HG03025 (cell line): ENCODE results near the gene THADA.
"Not testable (repeated sequence)": the region's sequence is repeated elsewhere in the genome, so short reads cannot be mapped to it uniquely, and the experiment has no call there.

Experiments
- ATAC-seq: cut with Tn5 transposase; IDR thresholded peaks from one replicate; pipeline ENCODE4 v1.9.1; 2021; ENCODE audit warnings: mild to moderate bottlenecking, moderate library complexity; ENCODE audit not compliant: unreplicated experiment, low FRiP score

Gene THADA

DNA sequence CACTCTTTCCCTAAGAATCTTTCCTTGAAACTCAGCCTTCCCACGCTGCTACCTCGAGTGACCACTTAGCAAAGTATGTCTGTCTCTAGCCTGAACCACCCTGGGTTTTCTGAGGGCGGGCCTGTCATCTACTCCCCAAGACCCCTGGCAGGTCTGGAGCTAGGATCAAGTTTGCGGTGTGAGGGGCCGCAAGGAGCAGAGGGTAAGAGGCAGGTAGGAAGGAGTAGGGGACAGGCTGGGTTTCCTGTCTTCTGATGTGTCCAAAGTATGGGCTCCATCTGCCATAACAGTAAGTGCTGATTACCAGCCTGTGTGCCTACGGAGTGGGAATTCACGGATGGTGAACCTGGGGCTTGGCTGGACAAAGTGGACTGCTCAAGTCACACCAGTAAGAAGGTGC lies 394.8 kb downstream of the THADA start:
- no peak for ATAC-seq

DNA sequence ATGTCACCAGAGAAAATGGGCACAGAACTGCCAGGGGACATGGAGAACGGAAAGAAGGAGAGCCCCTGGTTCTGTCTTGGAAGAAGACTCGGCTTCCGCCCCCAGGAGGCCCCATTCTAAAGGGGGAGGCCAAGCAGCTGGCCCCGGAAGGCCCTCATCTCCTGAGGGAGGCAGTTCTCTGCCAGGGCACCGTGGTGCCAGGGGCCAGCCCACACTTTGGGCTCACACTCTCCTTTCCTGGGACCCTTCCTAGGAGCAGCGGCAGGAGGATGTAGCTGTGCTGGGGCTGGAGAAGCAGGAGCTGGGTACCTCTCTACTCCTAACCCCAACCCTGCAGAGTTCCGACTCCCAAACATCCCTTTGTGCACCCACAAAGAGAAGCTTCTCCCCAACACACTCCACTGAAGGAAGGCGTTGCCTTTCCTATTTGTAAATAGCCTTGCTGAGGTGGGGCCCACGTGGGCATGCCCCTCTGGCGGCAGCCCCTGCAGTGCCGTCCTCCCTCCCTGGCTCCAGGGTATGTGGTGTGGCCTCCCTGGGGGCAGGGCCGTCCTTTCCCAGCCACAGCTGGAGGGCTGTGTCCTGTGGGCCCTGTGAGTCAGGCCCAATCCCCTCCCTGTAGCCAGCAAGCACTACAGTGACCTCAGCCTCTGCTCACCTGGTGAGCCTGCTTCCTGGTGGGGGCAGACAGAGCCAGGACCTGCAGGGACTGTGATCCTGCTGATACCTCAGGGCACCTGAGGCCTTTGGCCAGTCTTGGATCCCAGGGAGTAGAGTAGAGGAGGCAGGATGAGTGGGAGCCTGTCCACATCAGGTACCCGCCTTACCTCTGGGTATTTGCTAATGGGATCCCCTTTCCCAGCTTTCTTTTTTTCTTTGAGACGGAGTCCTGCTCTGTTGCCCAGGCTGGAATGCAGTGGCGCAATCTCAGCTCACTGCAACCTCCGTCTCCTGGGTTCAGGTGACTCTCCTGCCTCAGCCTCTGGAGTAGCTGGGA lies 396.0 kb downstream of the THADA start:
- no peak for ATAC-seq

DNA sequence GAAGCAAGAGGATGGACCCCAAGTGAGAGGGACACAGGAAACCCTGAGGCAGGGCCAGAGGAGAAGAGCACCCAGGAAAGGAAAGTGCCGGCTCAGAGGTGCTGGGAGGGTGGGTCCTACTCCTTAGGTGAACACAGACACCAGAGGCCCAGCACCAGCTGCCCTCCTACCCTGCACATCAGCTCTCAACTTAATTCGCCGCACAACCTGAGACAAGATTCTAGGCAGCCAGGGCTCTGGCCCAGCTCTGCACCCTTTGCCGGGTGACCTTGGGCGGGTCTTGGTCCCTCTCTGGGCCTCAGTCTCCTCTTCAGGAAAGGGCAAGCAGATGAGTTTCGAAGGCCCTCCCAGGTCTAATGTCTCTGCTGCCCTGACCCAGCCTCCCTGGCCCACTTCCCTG lies 397.6 kb downstream of the THADA start:
- no peak for ATAC-seq

DNA sequence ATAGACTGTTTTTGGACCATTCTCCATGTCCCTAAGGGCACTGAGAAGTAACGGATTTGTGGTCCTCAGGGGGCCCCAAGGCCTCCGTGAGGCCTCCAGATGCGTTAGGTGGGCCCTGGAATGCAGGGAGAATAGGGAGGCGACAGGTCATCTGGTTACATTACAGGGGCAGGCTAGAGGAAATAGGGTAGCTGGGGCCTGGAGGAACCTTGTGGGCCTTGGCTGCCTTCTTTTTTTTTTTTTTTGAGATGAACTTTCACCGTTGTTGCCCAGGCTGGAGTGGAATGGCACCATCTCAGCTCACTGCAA lies 398.3 kb downstream of the THADA start:
- ATAC-seq = no peak

DNA sequence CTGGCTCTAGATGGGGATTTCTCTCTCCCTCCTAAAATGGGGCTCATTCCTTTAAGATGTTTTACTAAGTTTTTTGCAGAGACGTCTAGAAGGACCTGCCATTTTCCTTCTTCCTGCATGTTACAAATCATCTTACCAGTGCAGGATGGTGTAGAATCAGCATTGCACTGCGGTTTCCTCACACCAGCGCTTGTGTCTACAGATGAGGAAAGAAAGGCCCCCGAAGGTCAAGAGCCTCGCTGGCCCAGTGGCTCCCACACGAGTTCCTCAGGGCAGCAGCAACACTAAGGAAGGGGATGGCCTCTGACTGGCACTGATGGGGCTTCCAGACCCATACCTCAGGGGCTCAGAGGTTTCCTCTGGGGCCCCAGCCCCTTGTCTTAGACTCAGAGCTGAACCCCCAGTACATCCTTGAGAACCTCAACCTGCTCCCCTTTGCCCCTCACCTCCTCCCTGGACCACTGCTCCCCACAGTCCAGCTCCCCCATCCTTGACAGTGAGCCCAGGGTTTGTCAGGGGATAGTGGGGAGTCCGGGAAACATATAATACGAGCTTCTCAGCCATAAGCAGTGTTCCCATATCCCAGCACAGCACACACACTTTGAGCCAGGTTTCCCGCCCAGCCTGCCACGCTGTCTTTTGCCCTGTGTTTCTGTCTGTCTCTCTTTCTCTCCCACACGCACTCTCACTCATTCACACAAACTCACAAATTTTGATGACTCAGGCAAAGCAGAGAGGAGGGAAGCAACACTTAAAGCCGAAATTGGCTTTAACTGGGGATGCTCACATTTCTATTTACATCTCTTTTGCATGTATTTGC lies 398.9 kb downstream of the THADA start:
- no peak for ATAC-seq

DNA sequence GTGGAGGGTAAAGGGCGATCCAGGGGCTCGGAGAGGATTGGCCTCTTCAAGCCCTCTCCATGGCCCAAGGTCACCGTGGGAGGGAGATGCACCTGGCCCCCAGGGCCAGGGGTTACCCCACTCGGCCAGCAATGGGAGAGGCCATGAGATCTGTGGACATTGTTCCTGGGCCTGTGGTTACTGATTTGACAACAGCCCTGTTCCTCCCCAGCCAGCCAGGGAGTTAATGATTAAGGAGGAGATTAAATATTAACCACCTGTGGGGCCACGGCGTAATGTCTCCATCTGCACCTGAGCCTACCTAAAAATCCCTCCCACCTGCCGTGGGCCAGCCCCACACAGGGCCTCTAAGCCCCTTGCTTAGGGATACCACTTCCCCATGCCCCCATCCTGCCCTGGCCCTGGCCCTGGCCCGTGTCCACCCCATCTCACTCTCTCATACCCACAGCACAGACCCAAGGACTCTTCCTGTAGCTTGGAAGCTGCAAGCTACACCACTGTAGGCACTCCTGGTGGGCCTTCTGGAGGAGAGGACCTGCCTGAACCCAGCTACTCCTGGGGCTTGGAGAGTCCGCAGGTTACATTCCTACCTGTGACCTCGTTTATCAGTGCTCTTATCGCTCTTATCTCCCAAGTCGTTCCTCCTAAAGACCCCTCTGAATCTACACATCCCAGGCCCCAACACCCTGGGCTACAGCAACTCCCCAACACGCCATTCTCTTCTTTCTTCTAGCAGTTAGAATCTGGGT lies 401.5 kb downstream of the THADA start:
- no peak for ATAC-seq

DNA sequence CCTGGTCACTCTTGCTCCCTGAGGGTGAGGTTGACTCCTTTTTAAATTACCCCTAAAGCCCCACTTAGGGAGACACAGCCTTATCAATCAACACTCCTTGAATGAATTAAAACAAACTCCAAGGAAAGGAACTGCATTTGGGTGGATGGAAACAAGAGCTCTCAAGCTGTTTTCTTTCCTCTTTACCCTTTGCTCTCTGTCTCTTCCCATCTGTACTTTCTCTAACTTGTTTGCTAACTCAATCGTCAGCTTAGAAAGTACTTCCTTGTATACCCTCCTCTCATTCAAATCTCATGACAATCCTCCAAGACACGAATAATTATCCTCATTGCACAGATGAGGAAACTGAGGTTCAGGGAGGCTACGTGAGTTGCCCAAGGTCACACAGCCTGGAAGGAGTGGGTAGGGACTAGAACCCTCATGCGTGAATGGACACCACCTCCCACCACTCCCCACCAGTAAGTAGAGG lies 402.2 kb downstream of the THADA start:
- no peak for ATAC-seq

DNA sequence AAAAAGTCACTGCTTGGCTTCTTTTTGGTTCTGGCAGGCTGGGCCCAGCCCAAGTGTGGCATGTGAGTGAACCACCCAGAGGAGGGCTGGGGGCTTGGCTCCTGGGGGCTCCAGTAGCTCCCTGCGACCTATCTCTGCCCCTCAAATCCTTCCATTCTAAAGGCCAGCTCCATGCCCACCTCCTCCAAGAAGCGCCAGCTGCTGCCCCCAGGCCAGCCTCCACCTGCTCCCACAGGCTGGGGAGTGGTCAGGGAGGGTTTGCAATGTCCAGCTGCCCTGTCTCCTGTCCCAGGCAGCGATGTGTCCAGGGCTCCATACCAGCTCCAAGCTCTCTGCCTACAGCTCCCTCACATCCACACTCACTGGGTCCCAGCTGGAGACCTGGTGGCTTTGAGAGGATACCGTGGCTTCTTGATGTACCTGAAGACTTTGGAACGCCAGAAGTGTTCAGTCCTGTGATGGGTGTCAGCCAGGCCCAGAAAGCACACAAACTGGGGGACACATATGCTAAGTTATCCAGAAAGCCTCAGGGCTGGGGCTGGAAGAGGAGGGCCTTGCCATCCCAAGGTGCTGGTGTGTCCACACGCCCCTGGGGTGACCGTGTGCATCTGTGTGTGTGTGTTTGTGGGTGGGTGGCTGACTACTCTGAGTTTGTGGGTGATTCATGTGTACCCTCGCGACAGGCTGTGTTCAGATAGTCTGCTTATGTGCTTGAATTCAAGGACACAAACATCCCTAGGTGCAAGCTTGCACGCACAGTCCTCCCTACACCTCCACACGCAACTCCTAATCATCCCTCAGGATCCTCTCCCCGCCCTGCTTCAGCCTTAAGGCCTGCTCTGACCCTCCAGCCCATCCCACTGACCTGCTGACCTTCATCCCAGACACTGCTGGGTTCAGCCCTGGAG lies 402.8 kb downstream of the THADA start:
- no peak for ATAC-seq

DNA sequence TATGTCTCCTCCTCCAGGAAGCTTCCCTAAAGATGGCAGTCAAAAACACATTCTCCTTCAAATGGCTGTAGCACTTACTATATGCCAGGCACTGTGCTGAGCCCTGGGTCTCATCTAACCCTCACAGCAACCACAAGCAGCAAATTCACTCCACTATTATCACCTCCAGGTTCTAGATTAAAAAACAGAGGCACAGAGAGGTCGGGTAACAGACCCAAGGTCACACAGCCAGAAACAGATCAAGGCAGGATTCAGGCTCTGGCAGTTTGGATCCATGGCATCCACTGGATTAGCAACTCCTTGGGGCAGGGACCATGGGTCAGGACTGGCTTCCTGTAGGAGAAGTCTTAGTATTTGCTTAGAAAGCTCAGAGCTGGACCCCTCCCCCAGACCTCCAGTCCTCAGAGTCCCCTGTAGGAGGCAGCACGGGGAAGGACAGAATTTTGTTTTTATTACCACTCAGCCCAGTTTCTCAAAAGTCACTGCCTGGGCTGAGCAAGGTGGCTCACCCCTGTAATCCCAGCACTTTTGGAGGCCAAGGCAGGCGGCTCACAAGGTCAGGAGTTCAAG lies 403.8 kb downstream of the THADA start:
- ATAC-seq = no peak

DNA sequence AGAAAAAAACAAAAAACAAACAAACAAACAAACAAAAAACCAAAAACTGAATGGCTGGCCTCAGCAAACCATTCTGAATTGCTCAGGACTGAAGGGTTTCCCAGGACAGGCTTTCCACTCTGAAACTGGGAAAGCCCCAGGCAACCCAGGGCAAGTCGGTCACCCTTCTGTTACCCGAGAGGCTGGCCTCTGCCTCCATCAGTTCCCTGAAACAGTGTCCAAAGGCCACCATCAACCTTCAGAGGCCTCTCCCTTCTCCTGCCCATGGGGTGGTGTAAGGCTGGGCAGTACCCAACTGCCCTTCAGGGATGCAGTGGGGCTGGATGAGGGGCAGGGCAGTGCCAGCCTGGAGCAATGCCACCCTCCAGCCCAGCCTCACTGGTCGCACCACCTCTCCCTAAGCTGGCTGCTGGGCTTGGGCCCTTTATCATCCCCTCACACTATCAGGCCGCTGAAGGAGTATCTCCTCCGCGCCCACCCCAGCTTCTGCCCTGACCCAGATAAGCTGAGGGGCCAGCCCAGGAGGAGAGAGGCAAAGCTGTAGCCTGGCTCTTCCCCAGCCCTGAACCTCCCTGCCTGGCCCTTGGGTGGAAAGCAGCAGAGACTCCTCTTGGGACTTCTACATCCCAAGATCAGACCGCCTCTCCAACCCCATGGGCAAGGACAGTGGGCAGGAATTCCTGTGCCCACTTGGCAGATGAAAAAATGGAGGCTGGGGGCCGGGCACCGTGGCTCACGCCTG lies 405.4 kb downstream of the THADA start:
- no peak for ATAC-seq

DNA sequence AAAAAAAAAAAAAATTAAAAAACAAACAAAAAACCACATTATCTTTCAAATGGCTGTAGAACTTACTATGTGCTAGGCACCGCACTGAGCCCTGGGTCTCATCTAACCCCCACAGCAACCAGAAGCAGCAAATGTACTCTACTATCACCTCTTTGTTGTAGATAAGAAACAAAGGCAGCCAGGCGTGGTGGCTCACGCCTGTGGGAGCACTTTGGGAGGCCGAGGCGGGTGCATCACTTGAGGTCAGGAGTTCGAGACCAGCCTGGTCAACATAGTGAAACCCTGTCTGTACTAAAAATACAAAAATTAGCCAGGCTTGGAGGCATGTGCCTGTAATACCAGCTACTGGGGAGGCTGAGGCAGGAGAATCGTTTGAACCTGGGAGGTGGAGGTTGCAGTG lies 406.0 kb downstream of the THADA start:
- not testable (repeated sequence) for ATAC-seq

DNA sequence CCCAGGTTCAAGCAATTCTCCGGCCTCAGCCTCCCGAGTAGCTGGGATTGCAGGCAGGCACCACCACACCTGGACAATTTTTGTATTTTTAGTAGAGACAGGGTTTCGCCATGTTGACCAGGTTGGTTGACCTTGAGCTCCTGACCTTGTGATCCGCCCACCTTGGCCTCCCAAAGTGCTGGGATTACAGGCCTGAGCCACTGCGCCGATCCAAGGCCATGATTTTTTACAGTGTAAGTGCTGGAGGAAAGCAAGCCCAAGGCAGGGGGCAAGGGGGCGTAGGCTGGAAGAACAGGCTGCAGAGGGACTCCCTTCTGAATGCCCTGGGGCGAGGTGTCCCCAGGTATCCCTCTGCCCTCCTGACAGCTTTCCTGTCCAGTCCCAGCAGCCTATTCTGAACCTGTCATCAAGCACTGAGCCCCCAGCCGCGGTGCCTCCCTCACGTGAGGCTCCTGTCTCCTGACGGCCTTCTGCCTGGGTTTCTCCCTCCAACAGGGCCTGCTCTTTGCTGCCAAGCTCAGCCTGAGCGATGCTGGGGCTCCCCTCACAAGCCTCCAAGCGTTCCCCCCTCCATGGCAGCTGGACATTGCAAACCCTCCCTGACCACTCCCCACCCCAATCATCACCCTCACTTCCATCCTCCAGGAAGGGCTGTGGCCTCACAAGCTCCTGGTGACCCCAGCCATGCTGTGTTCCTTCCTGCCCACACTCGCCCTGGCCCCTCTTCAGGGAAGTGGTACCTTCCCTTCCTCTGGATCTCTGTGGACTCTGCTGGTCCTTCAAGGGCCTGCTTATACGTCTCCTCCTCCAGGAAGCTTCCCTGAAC lies 407.1 kb downstream of the THADA start:
- no peak for ATAC-seq

DNA sequence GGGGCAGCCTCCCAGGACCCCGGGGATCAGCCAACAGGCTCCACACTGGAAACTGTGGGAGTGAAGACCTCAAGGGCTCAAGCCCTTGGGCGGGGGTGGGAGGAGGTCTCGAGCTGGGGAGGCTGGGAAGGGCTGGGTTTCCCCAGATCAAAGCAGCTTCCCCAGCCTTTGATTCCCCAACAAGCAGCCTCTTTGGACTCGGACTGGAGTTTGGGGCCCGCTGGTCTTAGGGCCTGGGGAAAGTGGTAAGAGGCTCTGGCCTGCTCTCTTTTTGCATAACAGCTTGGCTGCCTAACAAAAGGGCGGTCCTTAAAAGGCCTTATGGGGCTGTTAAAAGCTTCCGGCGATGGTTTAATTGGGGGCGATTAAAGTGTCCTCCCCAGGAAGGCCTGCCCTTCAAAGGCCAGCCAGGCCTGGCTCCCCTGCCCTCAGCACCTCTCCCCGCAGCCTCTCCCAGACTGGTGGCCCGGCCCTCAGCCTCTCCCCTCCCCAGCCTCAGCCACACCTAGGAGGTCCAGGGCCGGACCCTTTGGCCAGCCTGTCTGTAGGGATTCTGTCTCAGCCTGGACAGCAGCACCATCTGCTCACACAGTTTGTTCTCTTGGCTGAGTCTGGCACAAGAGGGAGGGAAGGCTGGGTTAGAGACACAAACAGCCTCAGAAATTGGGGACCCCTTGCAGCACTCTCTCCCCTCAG lies 409.0 kb downstream of the THADA start:
- no peak for ATAC-seq

DNA sequence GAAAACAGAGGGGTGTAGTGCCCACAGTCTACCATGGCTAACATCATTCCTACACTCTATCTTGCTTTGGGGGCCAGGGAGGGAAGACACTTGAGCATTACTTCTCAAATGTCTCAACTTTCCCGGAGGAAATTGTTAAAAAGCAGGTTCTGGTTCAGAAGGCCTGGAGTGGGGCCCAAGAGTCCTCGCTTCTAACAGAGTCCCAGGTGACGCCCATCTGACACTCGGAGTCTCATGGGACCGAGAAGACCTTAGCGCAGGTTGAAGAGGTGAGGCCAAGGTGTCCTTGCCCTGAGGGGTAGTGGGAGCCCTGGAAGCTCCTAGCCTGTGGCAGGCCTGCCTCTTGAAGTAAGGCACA lies 409.5 kb downstream of the THADA start:
- no peak for ATAC-seq

DNA sequence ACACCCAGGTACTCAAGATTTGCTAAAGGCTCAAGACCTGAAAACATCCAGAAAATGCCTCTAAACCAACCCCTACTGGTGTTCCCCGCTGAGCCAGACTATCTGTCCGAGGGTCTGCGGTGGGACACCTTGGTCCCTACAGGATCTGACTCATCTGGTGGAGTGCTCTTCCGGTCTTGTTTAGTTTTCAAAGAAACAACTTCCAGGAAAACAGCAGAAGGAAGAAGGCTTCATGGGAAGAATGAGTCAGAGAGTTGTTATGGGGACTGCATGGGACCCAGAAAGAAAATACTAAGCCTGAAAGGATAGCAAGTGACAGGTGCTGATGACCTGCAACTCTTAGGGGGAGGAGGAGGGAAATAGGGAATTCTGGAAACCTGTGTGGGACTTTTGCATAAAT lies 410.7 kb downstream of the THADA start:
- no peak for ATAC-seq

DNA sequence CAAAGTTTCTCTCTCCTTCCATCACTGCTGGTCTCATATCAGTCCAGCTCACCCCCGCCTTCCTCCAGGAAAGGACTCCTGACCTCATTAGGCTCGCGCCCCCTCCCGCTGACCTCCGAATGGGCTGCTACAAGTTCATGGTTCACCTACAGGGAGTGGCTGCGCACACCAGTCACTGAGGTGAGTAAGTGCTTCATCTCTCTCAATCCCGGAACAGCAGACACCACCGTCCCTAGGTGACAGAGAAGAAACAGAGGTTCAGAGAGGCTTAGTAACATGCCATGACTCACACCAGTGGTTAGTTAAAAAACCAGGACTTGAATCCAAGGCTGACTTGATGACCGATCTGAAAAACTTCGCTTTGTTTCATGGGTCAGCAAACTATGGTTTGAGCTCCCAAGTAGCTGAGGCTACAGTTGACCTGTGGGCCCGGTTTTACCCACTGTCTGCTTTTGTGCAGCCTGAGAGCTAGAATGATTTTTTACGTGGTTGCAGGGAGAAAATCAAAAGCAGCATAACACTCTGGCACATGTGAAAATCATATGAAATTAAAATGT lies 411.4 kb downstream of the THADA start:
- no peak for ATAC-seq

DNA sequence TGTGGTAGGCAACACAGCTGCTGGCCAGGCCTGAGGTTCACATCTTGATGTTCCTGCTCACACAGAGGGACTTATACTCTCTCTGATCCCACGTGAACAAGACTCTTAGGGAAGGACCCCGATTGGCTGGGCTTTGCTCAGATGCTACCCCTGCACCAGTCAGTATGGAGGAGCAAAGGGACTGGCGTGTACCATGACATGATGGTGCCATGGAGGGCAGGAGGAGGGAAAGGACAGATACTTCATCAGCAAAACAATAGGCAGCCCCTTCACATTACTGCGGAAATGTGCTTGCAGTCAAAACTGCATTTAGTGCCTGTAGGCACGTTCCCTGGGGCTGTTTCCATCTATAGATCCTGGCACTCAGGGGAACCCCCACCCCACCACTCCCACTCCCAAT lies 412.1 kb downstream of the THADA start:
- no peak for ATAC-seq
